Spleen (tissue), 7 donors: Measurements from ENCODE around the gene OR9G4.

ENCODE experiments used
- POLR2A ChIP-seq, 3 donors: fragments of 450-650 bp; IDR thresholded peaks; one replicate each; pipeline ENCODE4 v1.5.1; 2017; ENCODE audit warnings: antibody characterized with exemption in 3 of 3, mild to moderate bottlenecking in 1 of 3
- POLR2AphosphoS5 ChIP-seq, 3 donors: sonication (generic); formaldehyde crosslinking; IDR thresholded peaks; one replicate each; pipeline ENCODE4 v1.5.1; 2017; ENCODE audit warnings: antibody characterized with exemption in 3 of 3
- TF ChIP-seq, protein P1 (sequence below), 11 experiments: fragments of 200-600 bp in 7 of 11; fragments of 450-650 bp in 4 of 11; sonication (generic) in 4 of 11; IDR thresholded peaks in 8 of 11; conservative IDR thresholded peaks in 3 of 11; 1 replicate in 7 of 11; 2 replicates in 4 of 11; pipeline versions ENCODE4 v1.4.0 to v1.8.0; 2016 to 2021; ENCODE audit warnings: antibody characterized with exemption in 11 of 11, inconsistent platforms in 4 of 11, mild to moderate bottlenecking in 1 of 11
- donor health status: DM: no; HTN: no; CAD: no; lungs with moderate emphysema.
- donor health status: DM: no; HTN: no; CAD: no.
- donor health status: DM: no; HTN: no; CAD: no.

DNA sequence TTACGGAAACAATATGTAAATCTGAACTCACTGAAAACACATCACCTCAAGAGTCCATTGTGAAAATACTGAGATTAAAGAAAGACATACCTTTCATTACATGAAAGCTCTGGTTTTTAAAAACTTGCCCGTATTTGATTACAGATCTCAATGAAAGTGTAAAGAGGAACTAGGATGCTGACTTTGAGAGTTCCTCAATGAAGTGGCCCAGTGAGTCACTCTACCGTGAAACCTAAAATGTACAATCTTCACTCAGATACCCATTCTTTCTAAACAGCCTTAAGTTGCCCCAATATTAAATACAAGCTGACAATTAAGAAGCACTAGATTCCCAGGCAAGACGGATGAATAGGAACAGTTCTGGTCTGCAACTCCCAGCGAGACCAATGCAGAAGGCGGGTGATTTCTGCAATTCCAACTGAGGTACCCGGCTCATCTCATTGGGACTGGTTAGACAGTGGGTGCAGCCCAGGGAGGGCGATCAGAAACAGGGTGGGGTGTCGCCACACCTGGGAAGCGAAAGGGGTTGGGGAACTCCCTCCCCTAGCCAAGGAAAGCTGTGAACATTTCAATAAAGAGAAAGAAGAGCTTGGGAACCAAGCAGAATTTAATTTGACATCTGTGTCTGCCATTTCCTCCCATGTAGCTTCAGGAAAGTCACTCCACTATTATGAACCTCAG lies 33.8 kb upstream of the OR9G4 start:
- TF ChIP-seq, protein P1, sequence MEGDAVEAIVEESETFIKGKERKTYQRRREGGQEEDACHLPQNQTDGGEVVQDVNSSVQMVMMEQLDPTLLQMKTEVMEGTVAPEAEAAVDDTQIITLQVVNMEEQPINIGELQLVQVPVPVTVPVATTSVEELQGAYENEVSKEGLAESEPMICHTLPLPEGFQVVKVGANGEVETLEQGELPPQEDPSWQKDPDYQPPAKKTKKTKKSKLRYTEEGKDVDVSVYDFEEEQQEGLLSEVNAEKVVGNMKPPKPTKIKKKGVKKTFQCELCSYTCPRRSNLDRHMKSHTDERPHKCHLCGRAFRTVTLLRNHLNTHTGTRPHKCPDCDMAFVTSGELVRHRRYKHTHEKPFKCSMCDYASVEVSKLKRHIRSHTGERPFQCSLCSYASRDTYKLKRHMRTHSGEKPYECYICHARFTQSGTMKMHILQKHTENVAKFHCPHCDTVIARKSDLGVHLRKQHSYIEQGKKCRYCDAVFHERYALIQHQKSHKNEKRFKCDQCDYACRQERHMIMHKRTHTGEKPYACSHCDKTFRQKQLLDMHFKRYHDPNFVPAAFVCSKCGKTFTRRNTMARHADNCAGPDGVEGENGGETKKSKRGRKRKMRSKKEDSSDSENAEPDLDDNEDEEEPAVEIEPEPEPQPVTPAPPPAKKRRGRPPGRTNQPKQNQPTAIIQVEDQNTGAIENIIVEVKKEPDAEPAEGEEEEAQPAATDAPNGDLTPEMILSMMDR (IDR thresholded peaks at IDR 0.05 in 8 of 11, conservative IDR thresholded peaks at IDR 0.05 in 3 of 11) = no peak
- no peak for TF ChIP-seq POLR2AphosphoS5 (IDR thresholded peaks at IDR 0.05)
- TF ChIP-seq POLR2A (IDR thresholded peaks at IDR 0.05) = no peak
